ENCODE data around the gene FAM8A1.
A peak's percentile ranks its signal among the peaks of the same experiment; 100 is the strongest.
"Not testable (repeated sequence)": the region's sequence is repeated elsewhere in the genome, so short reads cannot be mapped to it uniquely, and the experiment has no call there.

Gene FAM8A1

GRCh38 chr6:17599877-17600526, at the start of gene FAM8A1:
TSS of gene FAM8A1 (plus strand) at chr6:17600302. CDS start at chr6:17600410, 108 bp downstream.
- peak; percentile 29 to 96 (median 92) for DNase-seq

DNA sequence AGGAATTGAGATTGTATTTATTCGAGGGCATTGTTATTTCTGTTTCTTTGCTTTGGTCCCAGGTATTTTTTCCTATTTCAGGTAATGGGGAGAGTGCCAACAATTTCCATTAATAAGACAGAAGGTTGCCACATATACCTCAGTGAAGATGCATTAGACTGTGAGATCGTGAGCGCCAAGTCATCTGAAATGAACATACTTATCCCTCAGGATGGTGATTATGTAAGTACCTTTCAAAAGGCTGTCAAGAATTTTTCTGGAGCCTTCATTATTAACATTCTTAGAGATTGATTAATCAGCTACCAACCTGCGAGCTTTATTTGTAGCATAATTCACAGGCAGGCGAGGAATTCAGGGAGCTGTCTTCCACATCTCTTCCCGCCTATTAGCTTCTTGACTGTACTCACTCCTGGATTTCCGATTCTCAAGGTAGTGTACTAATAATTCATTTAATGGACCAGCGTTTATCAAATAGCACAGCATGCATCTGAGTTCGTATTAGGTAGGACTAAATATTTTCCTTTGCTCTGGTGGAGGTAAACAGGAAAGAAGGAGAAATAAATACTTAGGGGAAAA, 48.6 kb upstream of the FAM8A1 start:
- no peak for DNase-seq

DNA sequence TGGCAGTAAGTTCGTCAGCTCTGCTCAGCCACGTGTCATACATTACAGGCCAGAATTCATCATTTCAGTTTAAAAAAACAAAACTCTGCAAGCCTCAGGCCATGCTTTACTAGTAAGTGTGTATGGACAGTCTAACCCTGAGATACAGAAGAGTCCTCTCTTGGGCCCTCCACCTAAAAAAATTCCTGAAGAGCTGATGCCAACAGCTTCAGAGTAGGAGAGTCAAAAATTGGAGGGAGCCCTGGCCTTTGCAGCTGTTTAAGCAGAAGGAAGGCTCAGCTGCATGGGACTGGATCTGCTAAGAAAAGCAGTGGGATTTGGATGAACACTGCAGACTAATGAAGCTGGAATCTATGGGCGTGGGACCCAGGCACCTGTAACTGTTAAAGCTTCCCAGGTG, 47.2 kb upstream of the FAM8A1 start:
- DNase-seq, result no peak

GRCh38 chr6:17556014-17556413, 44.1 kb upstream of the FAM8A1 start:
- no peak for DNase-seq

DNA sequence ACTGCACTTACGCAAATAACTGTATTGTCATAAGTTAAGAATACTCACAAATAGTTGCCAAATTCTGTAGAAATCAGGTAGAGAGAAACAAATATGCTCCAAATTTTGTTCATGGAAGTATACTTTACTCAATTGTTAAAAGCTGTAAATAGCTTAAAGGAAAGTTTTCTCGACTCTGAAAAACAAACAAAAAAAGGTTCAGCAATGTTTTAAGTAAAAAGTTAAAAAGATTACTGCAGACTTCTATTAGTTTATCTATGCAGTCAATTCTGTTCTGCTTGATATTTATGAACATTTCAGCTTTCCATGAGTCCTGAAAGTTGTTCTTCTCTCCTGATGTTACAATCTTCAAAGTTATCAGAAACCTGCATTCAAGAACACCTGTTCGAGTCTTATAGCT, 37.5 kb upstream of the FAM8A1 start:
- no peak for DNase-seq

GRCh38 chr6:17565399-17565798, 34.7 kb upstream of the FAM8A1 start:
- no peak for DNase-seq

DNA sequence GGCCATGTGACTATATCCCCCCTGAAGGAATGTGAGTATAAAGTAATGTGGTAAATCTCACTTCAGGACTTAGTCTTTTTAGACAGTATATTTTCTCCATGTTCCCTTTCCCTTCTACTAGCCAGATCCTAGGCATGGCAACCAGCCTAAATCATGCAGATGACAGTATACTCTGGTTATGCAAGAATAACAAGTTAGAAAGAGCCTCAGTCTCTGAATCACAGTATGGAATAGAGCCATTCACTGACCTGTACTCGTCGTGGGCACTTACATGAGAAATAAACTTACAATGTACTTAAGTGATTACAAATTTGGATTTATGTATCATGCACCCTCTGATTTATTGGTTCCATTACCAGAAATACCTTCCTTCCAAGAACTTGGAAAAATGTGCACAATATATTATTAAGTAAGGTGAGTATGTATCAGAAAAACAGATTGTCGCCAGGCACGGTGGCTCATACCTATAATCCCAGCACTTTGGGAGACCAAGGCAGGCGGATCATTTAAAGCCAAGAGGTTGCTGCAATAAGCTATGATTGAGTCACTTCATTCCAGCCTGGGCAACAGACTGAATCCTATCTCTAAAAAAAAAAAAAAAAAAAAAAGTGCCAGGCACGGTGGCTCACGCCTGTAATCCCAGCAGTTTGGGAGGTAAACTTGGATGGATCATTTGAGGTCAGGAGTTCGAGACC, 25.1 kb upstream of the FAM8A1 start:
- no peak for DNase-seq

GRCh38 chr6:17577059-17577458, 23.0 kb upstream of the FAM8A1 start:
- no peak for DNase-seq

DNA sequence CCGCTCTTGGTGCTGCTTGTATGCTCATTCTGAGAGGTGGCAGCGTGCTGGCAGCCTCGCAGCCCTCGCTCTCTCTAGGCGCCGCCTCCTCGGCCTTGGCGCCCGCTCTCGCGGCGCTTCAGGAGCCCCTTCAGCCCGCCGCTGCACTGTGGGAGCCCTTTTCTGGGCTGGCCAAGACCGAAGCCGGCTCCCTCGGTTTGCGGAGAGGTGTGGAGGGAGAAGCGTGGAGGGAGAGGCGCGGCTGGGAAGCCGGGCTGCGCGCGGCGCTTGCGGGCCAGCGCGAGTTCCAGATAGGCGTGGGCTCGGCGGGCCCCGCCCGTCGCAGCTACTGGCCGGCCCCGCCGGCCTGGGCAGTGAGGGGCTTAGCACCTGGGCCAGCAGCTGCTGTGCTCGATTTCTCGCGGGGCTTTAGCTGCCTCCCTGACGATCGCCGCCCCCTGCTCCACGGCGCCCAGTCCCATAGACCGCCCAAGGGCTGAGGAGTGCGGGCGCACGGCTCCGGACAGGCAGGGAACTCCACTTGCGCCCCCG, 19.5 kb upstream of the FAM8A1 start:
- DNase-seq, result peak in 5 of 14 donors; percentile 2 to 22 (median 15)

DNA sequence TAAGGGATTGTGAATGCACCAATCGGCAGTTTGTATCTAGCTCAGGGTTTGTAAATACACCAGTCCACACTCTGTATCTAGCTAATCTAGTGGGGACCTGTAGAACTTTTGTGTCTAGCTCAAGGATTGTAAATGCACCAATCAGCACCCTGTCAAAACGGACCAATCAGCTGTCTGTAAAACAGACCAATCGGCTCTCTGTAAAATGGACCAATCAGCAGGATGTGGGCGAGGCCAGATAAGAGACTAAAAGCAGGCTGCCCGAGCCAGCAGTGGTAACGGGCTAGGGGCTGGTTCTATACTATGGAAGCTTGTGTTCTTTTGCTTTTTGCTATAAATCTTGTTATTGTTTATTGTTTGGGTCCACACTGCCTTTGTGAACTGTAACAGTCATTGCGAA, 18.8 kb upstream of the FAM8A1 start:
- DNase-seq, result not testable (repeated sequence)

GRCh38 chr6:17583811-17584210, 16.3 kb upstream of the FAM8A1 start:
- DNase-seq, result no peak

- peak in 4 of 14 donors; percentile 8 to 78 (median 17) for DNase-seq
Observed at GRCh38 chr6:17584241-17584803, 15.8 kb upstream of the FAM8A1 start.

DNA sequence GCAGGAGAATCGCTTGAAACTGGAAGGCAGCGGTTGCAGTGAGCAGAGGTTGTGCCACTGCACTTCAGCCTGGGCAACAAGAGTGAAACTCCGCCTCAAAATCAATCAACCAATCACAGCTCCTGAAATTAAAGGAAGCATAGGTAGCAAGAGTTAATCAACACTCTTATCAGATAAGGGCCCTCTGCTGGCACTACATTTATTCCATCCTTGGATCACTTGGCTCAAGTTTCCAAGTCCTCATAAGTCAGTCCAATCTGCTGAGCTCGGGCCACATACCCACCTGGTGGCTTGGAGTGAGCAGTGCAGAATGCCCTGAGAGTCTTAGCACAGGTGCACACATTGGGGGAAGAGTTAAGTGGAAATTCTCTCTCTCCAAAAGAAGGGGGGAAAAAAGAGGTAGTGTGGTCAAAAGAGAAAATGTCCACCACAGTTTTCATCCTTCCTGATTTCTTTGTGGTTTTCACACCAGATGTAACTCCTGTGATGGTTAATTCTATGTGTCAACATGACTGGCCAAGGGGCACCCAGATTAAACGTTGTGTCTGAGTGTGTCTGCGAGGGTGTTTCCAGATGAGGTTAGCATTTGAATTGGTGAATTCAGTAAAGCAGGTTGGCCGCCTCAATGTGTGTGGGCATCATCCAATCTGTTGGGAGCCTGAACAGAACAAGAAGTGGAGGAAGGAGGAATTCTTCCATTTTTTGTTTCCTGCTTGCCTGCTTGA, 14.2 kb upstream of the FAM8A1 start:
- DNase-seq, result no peak

- DNase-seq, result not testable (repeated sequence)
Observed at GRCh38 chr6:17586623-17587022, 13.5 kb upstream of the FAM8A1 start.

- no peak for DNase-seq
Observed at GRCh38 chr6:17588011-17588410, 12.1 kb upstream of the FAM8A1 start.

GRCh38 chr6:17589406-17590096, 10.6 kb upstream of the FAM8A1 start:
- no peak for DNase-seq

- no peak for DNase-seq
Observed at GRCh38 chr6:17591287-17591686, 8.8 kb upstream of the FAM8A1 start.

GRCh38 chr6:17593246-17593645, 6.9 kb upstream of the FAM8A1 start:
- no peak for DNase-seq

DNA sequence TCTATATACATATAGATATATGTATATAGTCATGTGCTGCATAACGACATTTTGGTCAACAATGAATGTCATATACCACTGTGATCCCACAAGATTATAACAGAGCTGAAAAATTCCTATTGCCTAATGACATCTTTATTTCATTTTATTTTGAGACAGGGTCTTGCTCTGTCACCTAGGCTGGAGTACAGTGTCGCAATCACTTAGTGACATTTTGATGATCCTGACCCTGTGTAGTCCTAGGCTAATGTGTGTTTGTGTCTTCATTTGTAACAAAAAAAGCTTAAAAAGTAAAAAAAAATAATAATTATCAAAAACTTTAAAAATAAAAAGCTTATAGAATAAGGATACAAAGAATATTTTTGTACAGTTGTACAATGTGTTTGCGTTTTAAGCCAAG, 4.0 kb upstream of the FAM8A1 start:
- no peak for DNase-seq

DNA sequence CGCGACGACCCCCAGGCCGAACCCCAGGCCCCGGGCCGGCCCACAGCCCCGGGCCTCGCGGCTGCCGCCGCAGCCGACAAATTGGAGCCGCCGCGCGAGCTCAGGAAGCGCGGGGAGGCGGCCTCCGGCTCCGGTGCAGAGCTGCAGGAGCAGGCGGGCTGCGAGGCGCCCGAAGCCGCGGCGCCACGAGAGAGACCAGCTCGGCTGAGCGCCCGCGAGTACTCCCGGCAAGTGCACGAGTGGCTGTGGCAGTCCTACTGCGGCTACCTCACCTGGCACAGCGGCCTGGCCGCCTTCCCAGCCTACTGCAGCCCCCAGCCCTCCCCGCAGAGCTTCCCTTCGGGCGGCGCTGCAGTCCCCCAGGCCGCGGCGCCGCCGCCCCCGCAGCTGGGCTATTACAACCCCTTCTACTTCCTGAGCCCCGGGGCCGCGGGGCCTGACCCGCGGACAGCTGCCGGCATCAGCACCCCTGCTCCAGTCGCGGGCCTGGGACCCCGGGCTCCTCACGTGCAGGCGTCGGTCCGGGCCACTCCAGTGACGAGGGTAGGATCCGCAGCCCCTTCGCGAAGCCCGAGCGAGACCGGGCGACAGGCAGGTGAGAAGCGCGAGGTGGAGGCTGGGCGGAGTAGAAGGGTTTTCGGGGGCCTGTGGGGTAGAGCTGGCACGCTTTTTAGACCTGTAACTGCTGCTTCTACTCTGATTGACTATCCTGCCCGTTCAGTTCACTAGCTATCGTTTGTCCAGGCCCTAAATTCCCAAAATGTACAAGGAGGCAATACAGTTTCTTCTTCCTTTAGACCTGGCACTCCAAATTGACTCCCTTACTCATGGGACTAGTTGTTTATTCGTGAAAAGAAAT, 654 bp downstream of the FAM8A1 start:
- DNase-seq, result peak in 10 of 14 donors; percentile 47 to 71 (median 60)

DNA sequence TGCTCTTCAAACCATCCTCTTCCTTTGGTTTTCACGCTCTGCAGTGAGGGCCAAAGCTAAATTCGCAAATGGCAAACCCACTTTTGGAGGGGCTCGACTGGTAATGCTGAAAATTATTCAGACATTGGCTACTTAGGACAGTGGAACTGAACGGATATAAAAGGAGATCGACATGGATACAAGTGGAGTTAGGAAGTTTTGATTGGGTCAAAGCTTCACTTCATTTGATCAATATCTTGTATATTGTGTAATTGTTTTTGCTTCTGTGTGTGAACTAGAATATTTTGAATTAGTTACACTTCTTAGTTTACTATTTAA, 1.2 kb downstream of the FAM8A1 start:
- no peak for DNase-seq
